Activated CD8-positive, alpha-beta T cell treated with anti-CD3 and anti-CD28 coated beads for 36 hours (primary cell): ENCODE data around the gene GRM1. TPM values are rescaled to one million over a fixed set of nuclear protein-coding genes. Genes with fewer than 3 reads are reported as not detected.

Experiments used
- ATAC-seq: fragments of 200-7000 bp; cut with Tn5 transposase; one replicate; pipeline ENCODE4 v1.10.0; 2021; ENCODE audit warnings: mild to moderate bottlenecking, moderate library complexity
- CTCF ChIA-PET: fragments of 350-600 bp; sonication (Branson Sonifier 250); formaldehyde crosslinking; loops from one replicate; lab custom pipeline; 2021; ENCODE audit warnings: antibody characterized with exemption; lab: Charles Lee
- POLR2A ChIA-PET: fragments of 350-600 bp; sonication (Branson Sonifier 250); formaldehyde crosslinking; loops from one replicate; lab custom pipeline; 2021; ENCODE audit warnings: antibody characterized with exemption; lab: Charles Lee
- DNase-seq: peaks from one replicate; pipeline ENCODE4 v3.0.0-alpha.2; 2020
- H3K27ac Mint-ChIP-seq: one replicate; pipeline ENCODE4 v1.8.0; 2021; ENCODE audit warnings: mild to moderate bottlenecking, mixed read lengths
- H3K27me3 Mint-ChIP-seq: one replicate; pipeline ENCODE4 v1.8.0; 2021; ENCODE audit warnings: mixed read lengths
- H3K36me3 Mint-ChIP-seq: one replicate; pipeline ENCODE4 v1.8.0; 2021; ENCODE audit warnings: low read depth, mixed read lengths
- H3K4me1 Mint-ChIP-seq: one replicate; pipeline ENCODE4 v1.8.0; 2021; ENCODE audit warnings: low read depth, mixed read lengths
- H3K4me3 Mint-ChIP-seq: one replicate; pipeline ENCODE4 v1.8.0; 2021; ENCODE audit warnings: mild to moderate bottlenecking, moderate library complexity, mixed read lengths
- H3K9me3 Mint-ChIP-seq: one replicate; pipeline ENCODE4 v1.8.0; 2021; ENCODE audit warnings: mixed read lengths
- CTCF ChIP-seq: fragments of 200-600 bp; IDR thresholded peaks from one replicate; pipeline ENCODE4 v1.8.0; 2022; ENCODE audit warnings: antibody characterized with exemption, mild to moderate bottlenecking
- intact Hi-C: fragments of 100-400 bp; cut with micrococcal nuclease; formaldehyde crosslinking; loops from one replicate; pipeline ENCODE4 v1.10.0; 2022
- total RNA-seq, 2 experiments: library from RNA; stranded (reverse); gene quantifications; one replicate each; pipeline ENCODE4 v1.2.3, GENCODE V29; 2021

The GRM1 gene
- total RNA-seq, 2 experiments from 2014 or later = not detected

GRCh38 chr6:146090474-146090873 is 61.6 kb downstream of the GRM1 start:
- CTCF ChIA-PET = no interaction called here
- no peak for ATAC-seq
- DNase-seq = no peak
- H3K36me3 Mint-ChIP-seq = no peaks in the 10 kb centered on the region
- no peak for TF ChIP-seq CTCF
- H3K27me3 Mint-ChIP-seq = peaks cover 5% of the 10 kb centered on the region
- no peak overlapping the region for H3K27ac Mint-ChIP-seq
- H3K4me1 Mint-ChIP-seq = no peaks in the 10 kb centered on the region
- no peak overlapping the region for H3K4me3 Mint-ChIP-seq
- no peaks in the 10 kb centered on the region for H3K9me3 Mint-ChIP-seq
- intact Hi-C loops = no loop called here
- POLR2A ChIA-PET = no interaction called here

- CTCF ChIA-PET = no interaction called here
- POLR2A ChIA-PET = no interaction called here
- ATAC-seq (no peak), DNase-seq (no peak)
- Mint-ChIP-seq H3K36me3 (no peaks in the 10 kb centered on the region), H3K4me3 (no peak overlapping the region), H3K9me3 (no peaks in the 10 kb centered on the region), H3K27me3 (peaks cover 1% of the 10 kb centered on the region), H3K4me1 (no peaks in the 10 kb centered on the region), H3K27ac (no peak overlapping the region)
- no peak for TF ChIP-seq CTCF
- intact Hi-C loops = no loop called here
Observed at GRCh38 chr6:146092961-146093686, 64.3 kb downstream of the GRM1 start.

- Mint-ChIP-seq H3K9me3 (no peaks in the 10 kb centered on the region), H3K4me1 (no peaks in the 10 kb centered on the region), H3K36me3 (no peaks in the 10 kb centered on the region), H3K4me3 (no peak overlapping the region), H3K27me3 (peaks cover 1% of the 10 kb centered on the region), H3K27ac (no peak overlapping the region)
- intact Hi-C loops = no loop called here
- no peak for TF ChIP-seq CTCF
- ATAC-seq (no peak), DNase-seq (no peak)
- CTCF ChIA-PET = interaction anchor here (0.9 kb wide), 1 partner anchor 17 kb away, joined by 4 read pairs; no protein-coding TSS in a partner anchor
- POLR2A ChIA-PET = no interaction called here
Observed at GRCh38 chr6:146095481-146095880, 66.6 kb downstream of the GRM1 start.

- DNase-seq (no peak), ATAC-seq (no peak)
- no peak for TF ChIP-seq CTCF
- no peaks in the 10 kb centered on the region for H3K4me1 Mint-ChIP-seq
- ChIA-PET CTCF (interaction anchor here (0.9 kb wide), 1 partner anchor 139 kb away, joined by 3 read pairs; no protein-coding TSS in a partner anchor), POLR2A (no interaction called here)
- no peaks in the 10 kb centered on the region for H3K36me3 Mint-ChIP-seq
- intact Hi-C loops = no loop called here
- no peaks in the 10 kb centered on the region for H3K9me3 Mint-ChIP-seq
- no peak overlapping the region for H3K27ac Mint-ChIP-seq
- H3K27me3 Mint-ChIP-seq = peaks cover 1% of the 10 kb centered on the region
- no peak overlapping the region for H3K4me3 Mint-ChIP-seq
Observed at GRCh38 chr6:146097586-146097985, 68.7 kb downstream of the GRM1 start.

- POLR2A ChIA-PET = no interaction called here
- Mint-ChIP-seq H3K27me3 (peaks cover 3% of the 10 kb centered on the region), H3K4me1 (no peaks in the 10 kb centered on the region), H3K9me3 (no peaks in the 10 kb centered on the region), H3K27ac (no peak overlapping the region), H3K36me3 (no peaks in the 10 kb centered on the region), H3K4me3 (no peak overlapping the region)
- ATAC-seq (no peak), DNase-seq (no peak)
- intact Hi-C loops = no loop called here
- CTCF ChIA-PET = no interaction called here
- TF ChIP-seq CTCF = no peak
Observed at GRCh38 chr6:146100776-146101175, 71.9 kb downstream of the GRM1 start.
